ENCODE results near the gene COL15A1.

Gene COL15A1

GRCh38 chr9:99046068-99046467, 102.4 kb downstream of the COL15A1 start:
- no peak overlapping the region for H3K4me3 ChIP-seq (ENCODE audit: low read depth, low read length)
- no peak for TF ChIP-seq CTCF (IDR thresholded peaks at IDR 0.05; ENCODE audit: borderline replicate concordance, insufficient read depth, low read depth, low read length)

GRCh38 chr9:99046542-99047071, 102.9 kb downstream of the COL15A1 start:
- TF ChIP-seq CTCF (IDR thresholded peaks at IDR 0.05; ENCODE audit: borderline replicate concordance, insufficient read depth, low read depth, low read length): no peak
- H3K4me3 ChIP-seq (ENCODE audit: low read depth, low read length): no peak overlapping the region

GRCh38 chr9:99049228-99049627, 105.5 kb downstream of the COL15A1 start:
- H3K4me3 ChIP-seq (ENCODE audit: low read depth, low read length): no peak overlapping the region
- no peak for TF ChIP-seq CTCF (IDR thresholded peaks at IDR 0.05; ENCODE audit: borderline replicate concordance, insufficient read depth, low read depth, low read length)

GRCh38 chr9:99049641-99050040, 105.9 kb downstream of the COL15A1 start:
- no peak for TF ChIP-seq CTCF (IDR thresholded peaks at IDR 0.05; ENCODE audit: borderline replicate concordance, insufficient read depth, low read depth, low read length)
- no peak overlapping the region for H3K4me3 ChIP-seq (ENCODE audit: low read depth, low read length)

- H3K4me3 ChIP-seq (ENCODE audit: low read depth, low read length): no peak overlapping the region
- TF ChIP-seq CTCF (IDR thresholded peaks at IDR 0.05; ENCODE audit: borderline replicate concordance, insufficient read depth, low read depth, low read length): no peak
Observed at GRCh38 chr9:99050292-99050911, 106.7 kb downstream of the COL15A1 start.

GRCh38 chr9:99050924-99051323, 107.2 kb downstream of the COL15A1 start:
- TF ChIP-seq CTCF (IDR thresholded peaks at IDR 0.05; ENCODE audit: borderline replicate concordance, insufficient read depth, low read depth, low read length): no peak
- no peak overlapping the region for H3K4me3 ChIP-seq (ENCODE audit: low read depth, low read length)

- no peak for TF ChIP-seq CTCF (IDR thresholded peaks at IDR 0.05; ENCODE audit: borderline replicate concordance, insufficient read depth, low read depth, low read length)
Observed at GRCh38 chr9:99051406-99051805, 107.7 kb downstream of the COL15A1 start.

More at GRCh38 chr9:99051406-99051805, 107.7 kb downstream of the COL15A1 start:
- H3K4me3 ChIP-seq (ENCODE audit: low read depth, low read length): no peak overlapping the region
